ENCODE measurements around the gene CAMK1D.

Gene CAMK1D

GRCh38 chr10:12613136-12613535 is 263.8 kb downstream of the CAMK1D start:
- TF ChIP-seq, protein P1, sequence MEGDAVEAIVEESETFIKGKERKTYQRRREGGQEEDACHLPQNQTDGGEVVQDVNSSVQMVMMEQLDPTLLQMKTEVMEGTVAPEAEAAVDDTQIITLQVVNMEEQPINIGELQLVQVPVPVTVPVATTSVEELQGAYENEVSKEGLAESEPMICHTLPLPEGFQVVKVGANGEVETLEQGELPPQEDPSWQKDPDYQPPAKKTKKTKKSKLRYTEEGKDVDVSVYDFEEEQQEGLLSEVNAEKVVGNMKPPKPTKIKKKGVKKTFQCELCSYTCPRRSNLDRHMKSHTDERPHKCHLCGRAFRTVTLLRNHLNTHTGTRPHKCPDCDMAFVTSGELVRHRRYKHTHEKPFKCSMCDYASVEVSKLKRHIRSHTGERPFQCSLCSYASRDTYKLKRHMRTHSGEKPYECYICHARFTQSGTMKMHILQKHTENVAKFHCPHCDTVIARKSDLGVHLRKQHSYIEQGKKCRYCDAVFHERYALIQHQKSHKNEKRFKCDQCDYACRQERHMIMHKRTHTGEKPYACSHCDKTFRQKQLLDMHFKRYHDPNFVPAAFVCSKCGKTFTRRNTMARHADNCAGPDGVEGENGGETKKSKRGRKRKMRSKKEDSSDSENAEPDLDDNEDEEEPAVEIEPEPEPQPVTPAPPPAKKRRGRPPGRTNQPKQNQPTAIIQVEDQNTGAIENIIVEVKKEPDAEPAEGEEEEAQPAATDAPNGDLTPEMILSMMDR (conservative IDR thresholded peaks at IDR 0.05), result no peak

GRCh38 chr10:12614177-12614995 is 265.0 kb downstream of the CAMK1D start:
- TF ChIP-seq, protein P1 (conservative IDR thresholded peaks at IDR 0.05), result no peak
- no peak overlapping the region for H3K27ac ChIP-seq

More at GRCh38 chr10:12613136-12613535, 263.8 kb downstream of the CAMK1D start:
- H3K27ac ChIP-seq, result no peak overlapping the region

GRCh38 chr10:12615296-12616220 is 266.2 kb downstream of the CAMK1D start:
- TF ChIP-seq, protein P1 (conservative IDR thresholded peaks at IDR 0.05), result no peak
- H3K27ac ChIP-seq, result no peak overlapping the region

GRCh38 chr10:12617191-12618175 is 268.1 kb downstream of the CAMK1D start:
- peak overlapping the region; percentile 81 for H3K27ac ChIP-seq
- TF ChIP-seq, protein P1 (conservative IDR thresholded peaks at IDR 0.05), result peak; percentile 18; the same call in 1 of the 2 replicates

GRCh38 chr10:12622016-12622415 is 272.7 kb downstream of the CAMK1D start:
- no peak overlapping the region for H3K27ac ChIP-seq
- TF ChIP-seq, protein P1 (conservative IDR thresholded peaks at IDR 0.05), result no peak

- H3K27ac ChIP-seq, result no peak overlapping the region
- TF ChIP-seq, protein P1 (conservative IDR thresholded peaks at IDR 0.05), result no peak
Measured at GRCh38 chr10:12622691-12623090, 273.3 kb downstream of the CAMK1D start.

Data from VCaP (cell line).